NT2/D1 (cell line): ENCODE results near the gene SARNP.

ENCODE experiments used
- SUZ12 ChIP-seq: IDR thresholded peaks from 2 replicates; pipeline ENCODE4 v1.6.1; 2011; ENCODE audit not compliant: insufficient read length, insufficient read depth; ENCODE audit errors: extremely low read depth
- YY1 ChIP-seq: IDR thresholded peaks from 2 replicates; pipeline ENCODE4 v1.6.1; 2011; ENCODE audit not compliant: insufficient read length, insufficient read depth
- ZNF274 ChIP-seq: IDR thresholded peaks from 2 replicates; pipeline ENCODE4 v1.6.1; 2011; ENCODE audit warnings: mild to moderate bottlenecking, low read depth, low read length

- TF ChIP-seq SUZ12 = no peak
- TF ChIP-seq ZNF274 = no peak
- TF ChIP-seq YY1 = no peak
Measured at GRCh38 chr12:55712700-55713415, 104.7 kb downstream of the SARNP start.
